HG03196 (cell line): ENCODE data around the gene MAP3K6.
A peak's percentile ranks its signal among the peaks of the same experiment; 100 is the strongest.
"Not testable (repeated sequence)": the region's sequence is repeated elsewhere in the genome, so short reads cannot be mapped to it uniquely, and the experiment has no call there.

Source experiments
- ATAC-seq: cut with Tn5 transposase; IDR thresholded peaks from one replicate; pipeline ENCODE4 v1.9.1; 2021; ENCODE audit not compliant: unreplicated experiment

The MAP3K6 gene

DNA sequence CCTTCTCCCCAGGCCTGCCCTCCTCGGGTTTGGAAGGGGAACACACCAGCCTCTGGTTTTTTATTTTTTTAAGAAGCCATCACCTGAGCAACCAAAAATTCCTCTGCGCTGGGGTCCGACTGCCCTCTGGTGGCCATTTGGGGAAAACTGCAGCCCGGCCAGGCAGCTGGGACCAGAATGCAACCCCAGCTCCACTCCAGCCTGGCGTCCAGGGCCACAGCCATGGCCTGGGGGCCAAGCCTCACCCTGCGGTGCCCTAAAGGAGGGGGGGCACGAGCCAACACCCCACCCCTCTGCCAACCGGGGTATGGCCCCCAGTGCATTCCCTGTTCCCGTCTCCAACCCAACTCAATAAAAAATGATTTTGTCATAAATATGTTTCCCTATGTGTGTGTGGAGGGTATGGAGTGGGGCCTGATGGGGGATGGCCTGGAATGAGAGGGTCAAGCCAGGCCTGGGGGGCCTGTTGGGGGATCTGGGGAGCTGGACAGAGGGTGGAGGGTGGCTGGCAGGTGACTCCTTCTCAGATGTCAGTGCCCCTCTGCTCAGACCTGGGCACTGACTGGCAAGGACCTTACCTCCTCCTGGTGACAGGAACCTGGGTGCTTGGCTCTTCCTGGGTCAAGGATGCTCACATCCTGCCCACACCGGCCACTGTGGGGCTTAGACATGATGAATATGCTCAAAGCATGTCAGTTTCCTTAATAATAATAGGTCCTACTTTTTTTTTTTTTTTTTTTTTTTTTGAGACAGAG lies 28.9 kb upstream of the MAP3K6 start:
- ATAC-seq: no peak

DNA sequence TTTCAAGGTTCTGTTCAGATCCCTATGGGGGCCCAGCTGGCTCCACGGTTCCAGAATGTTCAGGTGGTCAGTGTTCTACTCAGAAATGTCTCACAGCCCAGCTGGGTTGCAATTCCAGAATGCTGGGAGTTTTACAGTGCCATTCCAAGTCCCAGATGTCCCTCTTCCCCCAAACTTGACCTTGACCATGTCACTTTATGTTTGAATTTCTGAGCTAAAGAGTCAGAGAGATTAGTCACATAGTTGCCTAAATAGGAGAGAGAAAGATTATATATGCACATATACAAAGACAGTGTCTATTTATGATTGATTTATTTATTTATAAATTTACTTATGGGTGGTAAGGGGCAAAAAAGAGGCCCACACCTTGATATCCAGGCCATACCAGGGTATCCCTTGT lies 28.2 kb upstream of the MAP3K6 start:
- ATAC-seq: no peak

DNA sequence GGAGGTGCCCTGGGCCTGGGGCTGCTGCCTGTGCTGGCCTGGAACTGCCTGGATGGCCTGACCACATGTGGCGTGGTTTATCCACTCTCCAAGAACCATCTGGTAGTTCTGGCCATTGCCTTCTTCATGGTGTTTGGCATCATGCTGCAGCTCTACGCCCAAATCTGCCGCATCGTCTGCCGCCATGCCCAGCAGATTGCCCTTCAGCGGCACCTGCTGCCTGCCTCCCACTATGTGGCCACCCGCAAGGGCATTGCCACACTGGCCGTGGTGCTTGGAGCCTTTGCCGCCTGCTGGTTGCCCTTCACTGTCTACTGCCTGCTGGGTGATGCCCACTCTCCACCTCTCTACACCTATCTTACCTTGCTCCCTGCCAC lies 27.5 kb upstream of the MAP3K6 start:
- no peak for ATAC-seq

DNA sequence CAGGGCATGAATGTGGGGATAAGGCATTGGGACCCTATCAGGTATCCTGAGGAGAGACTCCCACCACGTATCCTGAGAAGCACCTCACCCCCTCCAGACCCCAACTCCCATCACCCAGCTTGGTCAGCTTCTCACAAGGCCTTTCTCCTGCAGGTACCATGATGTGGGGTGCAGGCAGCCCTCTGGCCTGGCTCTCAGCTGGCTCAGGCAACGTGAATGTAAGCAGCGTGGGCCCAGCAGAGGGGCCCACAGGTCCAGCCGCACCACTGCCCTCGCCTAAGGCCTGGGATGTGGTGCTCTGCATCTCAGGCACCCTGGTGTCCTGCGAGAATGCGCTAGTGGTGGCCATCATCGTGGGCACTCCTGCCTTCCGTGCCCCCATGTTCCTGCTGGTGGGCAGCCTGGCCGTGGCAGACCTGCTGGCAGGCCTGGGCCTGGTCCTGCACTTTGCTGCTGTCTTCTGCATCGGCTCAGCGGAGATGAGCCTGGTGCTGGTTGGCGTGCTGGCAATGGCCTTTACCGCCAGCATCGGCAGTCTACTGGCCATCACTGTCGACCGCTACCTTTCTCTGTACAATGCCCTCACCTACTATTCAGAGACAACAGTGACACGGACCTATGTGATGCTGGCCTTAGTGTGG lies 27.0 kb upstream of the MAP3K6 start:
- ATAC-seq: no peak

DNA sequence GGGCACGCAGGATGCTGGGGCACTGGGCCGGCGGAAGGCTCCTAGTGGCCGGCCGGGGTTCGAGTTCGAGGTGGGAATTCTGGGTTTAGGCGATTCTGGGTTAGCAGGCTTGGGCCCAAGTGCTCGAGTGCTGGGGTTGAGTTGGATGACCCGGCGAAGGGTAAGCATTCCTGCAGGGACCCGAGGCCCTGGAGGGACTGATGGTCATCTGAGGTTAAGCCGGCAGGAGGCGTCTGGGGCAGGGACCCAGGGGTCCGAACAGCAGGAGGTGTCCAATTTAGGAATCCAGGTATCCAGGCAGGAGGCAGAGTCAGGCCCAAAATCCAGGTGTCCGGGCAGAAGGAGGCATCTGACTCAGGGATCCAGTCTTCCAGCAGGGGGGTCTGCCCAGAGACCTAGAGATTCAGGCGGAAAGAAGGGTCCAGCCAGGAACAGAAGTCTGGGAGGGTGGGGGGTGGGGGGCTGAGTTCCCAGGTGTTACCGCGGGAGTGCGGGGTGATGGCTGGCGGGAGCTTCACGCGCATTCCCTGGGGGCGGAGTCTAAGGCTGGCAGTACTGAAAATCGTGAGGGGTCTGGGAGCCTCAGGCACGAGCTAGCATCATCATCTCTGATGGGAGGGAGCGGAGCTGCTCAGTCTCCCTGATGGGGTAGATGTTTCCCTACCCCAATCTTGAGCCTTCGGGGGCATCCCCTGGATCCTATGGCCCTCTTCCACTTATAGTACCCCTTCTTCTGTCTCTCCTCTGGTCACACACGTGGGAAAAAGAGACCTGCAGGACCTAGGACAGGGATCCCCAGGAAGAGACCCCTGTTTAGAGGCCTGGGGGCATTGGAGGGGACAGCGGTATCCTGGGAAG lies 26.2 kb upstream of the MAP3K6 start:
- ATAC-seq: no peak

DNA sequence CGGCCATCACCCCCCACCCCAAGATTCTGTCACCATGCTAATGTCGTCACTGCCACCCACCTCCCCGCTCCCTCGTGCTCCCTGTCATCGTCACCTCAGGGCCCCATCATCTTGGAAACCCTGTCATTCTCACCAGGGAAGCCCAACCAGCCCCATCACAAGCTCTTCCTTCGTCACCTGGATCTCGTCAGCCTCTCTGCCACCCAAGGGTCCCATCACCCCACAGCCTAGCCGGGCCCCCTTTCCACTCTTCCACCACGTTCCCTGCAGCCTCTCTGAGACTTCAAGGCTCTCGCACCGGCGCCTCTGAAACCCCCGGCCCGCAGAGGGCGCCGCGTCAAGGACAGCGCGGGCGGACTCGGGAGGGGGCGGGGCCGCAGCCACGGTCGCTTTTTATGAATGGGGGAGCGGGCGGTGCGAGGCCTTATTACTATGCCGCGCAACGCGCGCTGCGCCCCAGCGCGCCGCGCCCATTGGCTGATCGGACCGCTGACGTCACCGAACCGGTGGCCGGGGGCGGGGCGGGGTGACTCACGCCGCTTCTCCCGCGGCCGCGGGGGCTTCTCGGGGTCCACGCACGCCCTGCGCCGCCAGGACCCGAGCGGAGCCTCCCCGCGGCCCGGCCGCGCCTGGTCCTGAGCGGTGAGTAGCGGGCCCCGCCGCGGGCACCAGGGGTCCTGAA lies 25.5 kb upstream of the MAP3K6 start, which contains the start of gene GPR3:
Gene GPR3, plus strand, starts transcription at position 527 of the 682 bp plus-strand sequence. CDS start 1,177 bp downstream, outside the sequence.
- ATAC-seq: peak; percentile 65

DNA sequence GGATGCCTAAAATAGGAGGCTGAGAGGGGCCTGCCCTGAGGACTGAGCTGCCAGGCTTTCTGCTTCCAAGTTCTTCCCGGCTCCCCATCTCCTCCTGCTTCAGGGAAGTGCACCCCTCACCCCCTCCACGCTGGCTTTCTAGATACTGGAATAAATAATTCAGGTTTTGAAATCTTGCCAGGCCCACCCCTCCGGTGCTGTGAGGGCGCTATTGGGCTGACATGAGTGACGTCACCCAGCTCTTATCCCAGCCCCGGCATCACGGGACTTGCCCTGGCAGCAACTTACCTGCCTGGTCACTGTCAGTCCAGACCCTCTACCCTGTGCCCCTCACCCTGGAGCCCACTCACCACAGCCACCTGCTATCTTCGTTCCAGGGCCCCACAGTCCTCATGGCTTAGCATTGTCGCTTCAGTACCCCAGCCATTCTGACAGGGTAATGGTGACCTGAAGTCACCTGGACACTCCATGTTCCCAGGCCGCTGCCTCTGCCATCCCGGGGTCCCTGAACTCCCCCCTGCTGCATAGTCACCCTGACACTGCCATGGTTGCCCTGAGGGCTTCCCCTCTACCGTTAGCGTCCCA lies 24.8 kb upstream of the MAP3K6 start:
- ATAC-seq: no peak

DNA sequence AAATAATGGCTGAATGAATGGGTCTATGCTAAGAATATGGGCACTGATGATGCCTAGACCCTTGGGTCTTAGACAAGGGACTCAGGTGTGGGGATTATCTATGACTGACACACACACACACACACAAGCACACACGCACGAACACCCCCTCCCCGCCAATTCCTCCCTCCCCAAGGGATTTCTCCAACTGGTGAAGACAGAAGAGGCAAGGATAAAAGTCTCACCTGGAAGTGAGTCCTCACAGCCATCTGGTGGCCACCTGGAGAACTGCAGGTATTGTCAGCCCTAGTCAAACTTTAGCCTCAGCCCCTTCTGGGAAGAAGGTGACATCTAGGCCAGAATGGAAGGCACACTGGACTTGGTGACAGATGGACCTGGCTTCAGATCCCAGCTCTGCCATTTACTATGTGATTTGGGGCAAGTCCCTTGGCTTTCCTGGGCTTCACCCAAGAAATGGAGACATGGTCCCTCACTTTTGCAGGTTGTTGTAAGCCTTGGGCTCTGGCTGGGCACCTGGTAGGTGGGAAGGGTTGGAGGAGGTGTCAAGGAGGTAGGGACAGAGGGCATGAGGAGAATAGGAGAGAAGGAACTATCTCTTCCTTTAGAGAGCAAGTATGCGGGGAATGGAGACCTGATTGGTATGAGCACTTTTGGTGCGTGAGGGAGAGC lies 21.7 kb upstream of the MAP3K6 start:
- no peak for ATAC-seq

DNA sequence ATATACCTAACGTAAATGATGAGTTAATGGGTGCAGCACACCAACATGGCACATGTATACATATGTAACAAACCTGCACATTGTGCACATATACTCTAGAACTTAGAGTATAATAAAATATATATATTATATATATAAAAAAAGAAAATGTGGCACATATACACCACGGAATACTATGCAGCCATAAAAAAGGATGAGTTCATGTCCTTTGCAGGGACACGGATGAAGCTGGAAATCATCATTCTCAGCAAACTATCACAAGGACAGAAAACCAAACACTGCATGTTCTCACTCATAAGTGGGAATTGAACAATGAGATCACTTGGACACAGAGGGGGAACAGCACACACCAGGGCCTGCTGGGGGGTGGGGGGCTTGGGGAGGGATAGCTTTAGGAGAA lies 18.0 kb upstream of the MAP3K6 start:
- not testable (repeated sequence) for ATAC-seq

DNA sequence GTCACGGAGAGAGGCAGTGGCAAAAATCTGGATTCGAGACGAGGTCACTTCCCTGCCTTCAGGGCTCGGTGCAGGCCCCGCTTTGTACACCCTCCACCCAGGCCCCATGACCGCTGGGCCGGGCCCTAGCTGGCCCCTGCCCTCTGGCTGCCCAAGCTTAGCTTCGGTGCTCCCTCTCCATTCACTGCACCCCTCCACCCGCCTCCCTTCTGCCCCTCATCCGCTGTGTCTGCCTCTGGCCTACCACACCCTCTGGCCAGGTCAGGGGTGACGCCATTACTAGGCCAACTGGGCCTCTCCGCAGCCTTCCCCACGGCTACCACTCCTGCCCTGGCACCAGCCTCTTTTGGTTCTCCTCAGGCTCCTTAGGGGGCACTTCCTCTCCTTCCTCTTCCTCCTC lies 16.9 kb upstream of the MAP3K6 start:
- no peak for ATAC-seq

DNA sequence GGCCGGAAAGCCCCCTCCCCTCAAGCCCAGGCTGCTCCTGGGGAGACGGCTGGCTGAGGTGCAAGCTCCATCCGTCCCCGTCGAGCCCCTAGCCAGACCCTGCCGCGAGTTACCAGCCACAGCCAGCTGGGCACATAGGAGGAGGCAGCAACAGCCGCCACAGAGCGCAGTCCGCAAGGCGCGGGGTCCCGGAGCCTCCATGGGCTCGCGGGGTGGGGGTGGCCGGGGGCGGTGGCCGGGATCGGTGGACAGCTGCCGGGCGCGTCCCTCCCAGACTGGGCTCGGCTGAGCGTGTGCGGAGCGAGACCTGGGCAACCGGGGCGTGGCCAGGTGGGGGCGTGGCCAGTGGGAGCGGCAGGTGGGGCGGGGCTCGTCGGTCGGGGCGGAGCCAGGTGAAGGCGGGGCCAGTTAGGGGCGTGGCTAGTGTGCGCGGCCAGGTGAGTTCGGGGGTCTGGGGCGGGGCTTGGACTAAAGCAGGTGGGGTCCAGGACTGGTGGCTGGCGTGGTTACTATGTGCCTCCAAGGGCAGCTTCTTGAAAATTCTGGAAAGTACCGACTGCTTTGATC lies 16.4 kb upstream of the MAP3K6 start, which contains the start of gene CD164L2:
Gene CD164L2, minus strand, starts transcription at position 295 of the 567 bp plus-strand sequence. Its CDS starts 94 bp downstream, at position 201.
- ATAC-seq: no peak

DNA sequence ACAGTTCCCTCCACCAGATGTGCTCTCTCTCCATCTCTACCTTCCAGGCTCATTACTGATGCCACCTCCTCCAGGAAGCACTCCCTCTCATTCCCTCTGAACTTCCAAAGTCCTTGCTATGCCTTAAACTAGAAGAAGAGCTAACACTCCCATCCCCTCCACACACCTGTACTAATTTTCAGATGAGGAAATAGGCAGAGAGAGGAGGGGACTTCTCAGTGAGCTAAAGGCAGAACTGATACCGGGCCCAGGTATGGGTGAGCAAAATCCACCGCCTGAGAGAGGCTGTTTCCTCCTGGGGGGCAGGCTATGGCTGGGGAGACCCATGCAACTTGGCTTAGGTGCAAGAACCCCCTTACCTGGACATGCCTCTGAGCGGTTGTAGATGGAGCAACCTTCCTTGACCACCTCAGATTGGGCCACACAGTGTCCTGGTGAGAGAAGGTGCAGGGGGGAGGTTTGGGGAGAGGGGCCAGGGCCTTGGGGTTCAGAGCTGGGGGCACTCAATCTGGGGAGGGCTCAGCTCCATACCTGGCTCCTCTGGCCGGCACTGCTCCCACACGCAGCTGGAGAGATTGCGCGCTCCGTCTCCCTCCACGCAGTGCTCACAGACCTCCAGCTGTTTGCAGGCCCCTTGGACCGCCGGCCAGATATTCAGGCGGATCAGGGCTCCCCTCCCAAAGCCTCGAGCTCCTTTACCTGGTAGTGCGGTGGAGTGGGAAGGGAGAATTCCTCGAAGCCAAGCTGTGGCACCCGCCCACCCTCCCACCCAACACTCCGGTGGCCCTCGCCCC lies 15.4 kb upstream of the MAP3K6 start:
- ATAC-seq: no peak

DNA sequence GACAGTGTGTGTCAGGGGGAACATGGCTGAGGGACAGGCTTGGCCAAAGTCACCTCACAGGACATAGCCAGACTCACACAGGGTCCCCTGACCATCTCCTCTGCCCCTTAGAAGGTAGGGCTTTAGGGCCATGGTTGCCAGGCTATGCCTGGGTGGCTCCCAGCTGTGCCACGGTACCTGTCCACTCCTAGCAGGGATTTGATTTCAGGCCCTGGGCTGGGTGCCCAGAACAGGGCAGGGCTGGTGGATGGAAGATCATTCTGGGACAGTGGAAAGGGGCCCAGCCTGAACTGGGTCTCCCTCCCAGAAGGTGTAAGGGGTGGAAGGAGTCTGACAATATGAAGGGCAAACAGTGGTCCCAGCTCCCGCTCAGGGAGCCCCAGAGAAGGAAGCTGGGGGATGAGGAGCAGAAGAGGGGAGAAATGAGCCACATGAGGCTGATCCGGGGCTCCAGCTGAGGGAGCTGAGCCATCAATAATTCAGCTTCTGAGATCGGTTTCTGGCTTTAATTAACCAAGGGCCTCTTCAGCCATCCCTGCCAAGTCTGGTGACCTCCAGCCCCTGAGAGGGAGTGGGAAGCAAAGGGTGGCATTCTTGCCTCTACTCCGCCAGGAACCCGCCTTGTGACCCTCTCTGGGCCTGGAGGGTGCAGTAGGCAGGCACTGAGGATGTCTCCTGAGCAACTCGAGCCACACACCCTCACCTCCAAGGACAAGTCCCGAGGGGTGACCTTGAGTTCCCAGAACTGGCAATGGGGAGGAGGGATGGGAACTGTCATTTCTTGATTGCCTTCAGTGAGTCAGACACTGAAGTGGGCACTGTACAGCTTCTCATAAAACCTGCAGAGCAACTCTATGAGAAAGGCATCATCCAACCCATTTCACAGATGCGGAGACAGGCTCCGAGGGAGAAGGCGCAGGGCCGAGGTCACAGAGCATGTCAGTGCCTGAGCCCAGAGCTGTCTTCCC lies 14.3 kb upstream of the MAP3K6 start:
- ATAC-seq: no peak

DNA sequence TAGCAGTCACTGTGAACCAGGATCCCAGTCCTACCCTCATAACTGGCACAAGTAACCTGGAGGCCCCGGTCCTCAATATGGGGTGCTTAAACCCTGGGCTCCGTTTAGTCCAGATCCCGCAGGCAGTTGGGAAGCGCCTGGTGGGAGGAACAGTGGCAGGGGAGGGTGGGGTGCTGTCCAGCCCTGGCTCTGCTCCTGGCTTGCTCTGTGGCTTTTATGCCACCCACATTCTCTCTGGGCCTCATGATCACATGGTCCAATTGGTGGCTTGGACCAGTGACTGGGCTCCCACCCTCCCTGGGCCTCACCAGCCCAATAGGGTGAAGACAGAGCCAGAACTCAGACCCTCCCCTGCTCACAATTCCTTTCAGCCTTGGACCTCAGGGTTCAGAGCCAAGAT lies 13.5 kb upstream of the MAP3K6 start:
- ATAC-seq: no peak

DNA sequence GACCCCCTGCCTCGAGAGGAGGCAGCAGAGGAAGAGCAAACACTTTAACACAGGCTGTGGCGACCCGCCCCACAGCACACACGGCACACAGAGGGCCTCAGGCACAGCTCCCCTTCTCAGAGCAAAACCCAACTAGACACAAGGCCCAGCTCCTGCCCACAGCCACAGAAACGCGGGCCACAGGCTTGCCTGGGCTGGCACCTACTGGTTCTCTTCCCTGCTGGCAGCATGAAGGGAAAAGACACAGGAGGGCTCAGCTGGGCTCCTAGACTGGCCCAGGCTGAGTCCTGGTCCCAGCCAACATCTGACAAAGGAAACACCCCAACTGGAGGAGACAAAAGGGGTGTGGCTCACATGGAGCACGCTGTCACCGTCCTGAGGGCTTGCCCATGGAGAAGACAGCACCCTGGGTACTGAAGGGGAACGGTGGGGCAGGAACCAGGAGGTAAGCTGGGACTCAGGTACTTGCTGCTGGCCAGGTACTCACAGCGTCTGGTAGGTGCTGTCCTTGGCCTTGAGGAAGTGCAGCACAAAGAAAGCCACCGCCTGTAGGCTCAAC lies 12.9 kb upstream of the MAP3K6 start:
- ATAC-seq: no peak

DNA sequence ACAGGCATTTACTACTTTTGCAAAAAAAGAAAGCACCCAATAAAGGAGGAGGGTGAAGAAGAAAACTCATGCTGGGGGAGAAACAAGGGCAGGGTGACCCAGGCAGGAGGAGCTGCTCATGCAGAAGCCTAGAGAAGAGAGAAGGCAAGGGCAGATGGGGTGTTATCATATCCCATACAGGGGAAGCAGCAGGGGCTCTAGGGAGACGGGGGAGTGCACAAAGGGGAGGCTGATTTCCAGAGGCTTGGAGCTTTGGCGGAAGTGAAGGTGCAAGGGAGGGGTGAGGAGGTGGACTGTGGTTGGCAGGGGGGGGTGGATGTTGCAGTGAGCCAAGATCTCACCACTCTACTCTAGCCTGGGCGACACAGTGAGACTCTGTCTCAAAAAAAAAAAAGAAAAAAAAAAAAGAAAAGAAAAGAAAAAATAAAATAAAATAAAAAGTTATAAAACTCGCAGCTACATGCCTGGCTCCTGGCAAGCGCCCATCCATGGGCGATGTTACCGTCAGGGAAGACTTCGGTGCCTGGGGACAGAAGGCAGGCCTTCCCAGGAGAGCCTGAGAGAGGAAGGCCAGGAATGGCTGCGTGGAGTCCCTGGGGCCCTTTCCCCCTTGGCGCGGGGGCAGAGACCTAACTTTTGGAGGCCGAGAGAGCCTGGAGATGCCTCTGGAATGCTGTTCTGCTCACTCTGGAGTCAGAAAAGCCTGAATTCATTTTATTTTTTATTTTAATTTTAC lies 11.2 kb upstream of the MAP3K6 start:
- no peak for ATAC-seq
